ENCODE measurements around the gene TUFT1.

- TF ChIP-seq, protein P1, sequence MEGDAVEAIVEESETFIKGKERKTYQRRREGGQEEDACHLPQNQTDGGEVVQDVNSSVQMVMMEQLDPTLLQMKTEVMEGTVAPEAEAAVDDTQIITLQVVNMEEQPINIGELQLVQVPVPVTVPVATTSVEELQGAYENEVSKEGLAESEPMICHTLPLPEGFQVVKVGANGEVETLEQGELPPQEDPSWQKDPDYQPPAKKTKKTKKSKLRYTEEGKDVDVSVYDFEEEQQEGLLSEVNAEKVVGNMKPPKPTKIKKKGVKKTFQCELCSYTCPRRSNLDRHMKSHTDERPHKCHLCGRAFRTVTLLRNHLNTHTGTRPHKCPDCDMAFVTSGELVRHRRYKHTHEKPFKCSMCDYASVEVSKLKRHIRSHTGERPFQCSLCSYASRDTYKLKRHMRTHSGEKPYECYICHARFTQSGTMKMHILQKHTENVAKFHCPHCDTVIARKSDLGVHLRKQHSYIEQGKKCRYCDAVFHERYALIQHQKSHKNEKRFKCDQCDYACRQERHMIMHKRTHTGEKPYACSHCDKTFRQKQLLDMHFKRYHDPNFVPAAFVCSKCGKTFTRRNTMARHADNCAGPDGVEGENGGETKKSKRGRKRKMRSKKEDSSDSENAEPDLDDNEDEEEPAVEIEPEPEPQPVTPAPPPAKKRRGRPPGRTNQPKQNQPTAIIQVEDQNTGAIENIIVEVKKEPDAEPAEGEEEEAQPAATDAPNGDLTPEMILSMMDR (conservative IDR thresholded peaks at IDR 0.05; ENCODE audit: low read depth, low read length): no peak
- TF ChIP-seq RFX5 (IDR thresholded peaks at IDR 0.05; ENCODE audit: low read depth, low read length) (no peak), ELK1 (IDR thresholded peaks at IDR 0.05; ENCODE audit: borderline replicate concordance, low read depth, low read length) (no peak), POLR2A (IDR thresholded peaks at IDR 0.05; ENCODE audit: low read depth, low read length) (no peak), MXI1 (IDR thresholded peaks at IDR 0.05; ENCODE audit: borderline replicate concordance, low read depth, low read length) (no peak), RAD21 (IDR thresholded peaks at IDR 0.05; ENCODE audit: low read length) (no peak), USF2 (IDR thresholded peaks at IDR 0.05; ENCODE audit: low read depth, low read length) (no peak), BHLHE40 (IDR thresholded peaks at IDR 0.05; ENCODE audit: low read depth, low read length) (no peak), MAZ (IDR thresholded peaks at IDR 0.05; ENCODE audit: borderline replicate concordance, low read depth, low read length) (no peak), FOS (IDR thresholded peaks at IDR 0.05; ENCODE audit: low read depth, low read length) (no peak), CEBPB (IDR thresholded peaks at IDR 0.05; ENCODE audit: low read depth, low read length) (no peak), RCOR1 (IDR thresholded peaks at IDR 0.05; ENCODE audit: insufficient replicate concordance, low read length) (no peak), SMC3 (IDR thresholded peaks at IDR 0.05; ENCODE audit: low read depth, low read length) (no peak), NFE2L2 (IDR thresholded peaks at IDR 0.05; ENCODE audit: low read depth, low read length) (no peak)
Observed at GRCh38 chr1:151584278-151584677, 44.2 kb downstream of the TUFT1 start.
